Activated naive CD4-positive, alpha-beta T cell treated with anti-CD3 and anti-CD28 coated beads, Interleukin-2, amount 10 ng/mL, durations not matched to agents 7 days and 5 days (primary cell): ENCODE measurements around the gene NRL.
"Not testable (repeated sequence)": the region's sequence is repeated elsewhere in the genome, so short reads cannot be mapped to it uniquely, and the experiment has no call there.

ENCODE experiments used
- CTCF ChIA-PET: fragments of 350-600 bp; sonication (Branson Sonifier 250); formaldehyde crosslinking; loops from one replicate; lab custom pipeline; 2021; ENCODE audit warnings: antibody characterized with exemption; lab: Charles Lee
- DNase-seq: peaks from one replicate; pipeline ENCODE4 v3.0.0-alpha.2; 2020
- H3K27ac Mint-ChIP-seq: one replicate; pipeline ENCODE4 v1.8.0; 2021; ENCODE audit warnings: mild to moderate bottlenecking, moderate library complexity, mixed read lengths
- H3K27me3 Mint-ChIP-seq: one replicate; pipeline ENCODE4 v1.8.0; 2021; ENCODE audit warnings: mild to moderate bottlenecking, mixed read lengths
- H3K36me3 Mint-ChIP-seq: one replicate; pipeline ENCODE4 v1.8.0; 2021; ENCODE audit warnings: mixed read lengths
- H3K4me1 Mint-ChIP-seq: one replicate; pipeline ENCODE4 v1.8.0; 2021; ENCODE audit warnings: mixed read lengths
- H3K4me3 Mint-ChIP-seq: one replicate; pipeline ENCODE4 v1.8.0; 2021; ENCODE audit warnings: mild to moderate bottlenecking, moderate library complexity, mixed read lengths
- H3K9me3 Mint-ChIP-seq: one replicate; pipeline ENCODE4 v1.8.0; 2021; ENCODE audit warnings: mixed read lengths

Gene NRL

GRCh38 chr14:24110060-24110459 is 4.7 kb downstream of the NRL start:
- DNase-seq = no peak
- no peak overlapping the region for H3K4me3 Mint-ChIP-seq
- H3K9me3 Mint-ChIP-seq = no peaks in the 10 kb centered on the region
- CTCF ChIA-PET = interaction anchor here (0.6 to 9.2 kb wide), 11 partner anchors 17 to 321 kb away, joined by 3 to 187 read pairs (median 6); partner anchors contain the start of genes CIDEB, IRF9 and PCK2
- peaks cover 5% of the 10 kb centered on the region for H3K36me3 Mint-ChIP-seq
- no peak overlapping the region for H3K27ac Mint-ChIP-seq
- no peaks in the 10 kb centered on the region for H3K27me3 Mint-ChIP-seq
- peaks cover 37% of the 10 kb centered on the region for H3K4me1 Mint-ChIP-seq

- Mint-ChIP-seq H3K27ac (peak overlapping the region; percentile 97), H3K4me1 (peaks cover 37% of the 10 kb centered on the region), H3K4me3 (no peak overlapping the region), H3K9me3 (no peaks in the 10 kb centered on the region), H3K36me3 (peaks cover 17% of the 10 kb centered on the region), H3K27me3 (no peaks in the 10 kb centered on the region)
- CTCF ChIA-PET = interaction anchor here (0.6 to 9.2 kb wide), 31 partner anchors 11 to 477 kb away, joined by 3 to 187 read pairs (median 4); partner anchors contain the start of genes CARMIL3, CHMP4A, IRF9 and PCK2
- no peak for DNase-seq
Observed at GRCh38 chr14:24108336-24108874, 6.3 kb downstream of the NRL start.

- DNase-seq = no peak
- Mint-ChIP-seq H3K27me3 (no peaks in the 10 kb centered on the region), H3K27ac (no peak overlapping the region), H3K4me3 (no peak overlapping the region), H3K4me1 (peaks cover 35% of the 10 kb centered on the region), H3K36me3 (peaks cover 29% of the 10 kb centered on the region), H3K9me3 (no peaks in the 10 kb centered on the region)
- CTCF ChIA-PET = interaction anchor here (1.1 to 9.2 kb wide), 5 partner anchors 13 to 54 kb away, joined by 4 to 187 read pairs (median 41); partner anchors contain the start of genes IRF9 and PCK2
Observed at GRCh38 chr14:24106672-24107271, 8.0 kb downstream of the NRL start.

GRCh38 chr14:24105609-24106239 is 9.0 kb downstream of the NRL start:
- not testable (repeated sequence) for H3K27me3 Mint-ChIP-seq, DNase-seq, H3K27ac Mint-ChIP-seq, H3K4me3 Mint-ChIP-seq, H3K9me3 Mint-ChIP-seq
- CTCF ChIA-PET = interaction anchor here (0.9 to 9.2 kb wide), 5 partner anchors 9 to 68 kb away, joined by 3 to 187 read pairs (median 4); partner anchors contain the start of genes DCAF11, IRF9, NRL and PCK2
- peaks cover 34% of the 10 kb centered on the region for H3K36me3 Mint-ChIP-seq
- H3K4me1 Mint-ChIP-seq = peaks cover 34% of the 10 kb centered on the region

- CTCF ChIA-PET = interaction anchor here (9.2 kb wide), 1 partner anchor 10 kb away, joined by 187 read pairs; the partner anchor contains the start of gene PCK2
- peaks cover 50% of the 10 kb centered on the region for H3K36me3 Mint-ChIP-seq
Observed at GRCh38 chr14:24103451-24103850, 11.3 kb downstream of the NRL start.

GRCh38 chr14:24102357-24103048 is 12.2 kb downstream of the NRL start:
- CTCF ChIA-PET = interaction anchor here (1.3 to 9.2 kb wide), 3 partner anchors 9 to 44 kb away, joined by 6 to 187 read pairs (median 14); partner anchors contain the start of gene PCK2

More at GRCh38 chr14:24103451-24103850, 11.3 kb downstream of the NRL start:
- Mint-ChIP-seq H3K9me3 (no peaks in the 10 kb centered on the region), H3K27me3 (no peaks in the 10 kb centered on the region), H3K4me3 (no peak overlapping the region), H3K4me1 (peaks cover 19% of the 10 kb centered on the region), H3K27ac (no peak overlapping the region)
- no peak for DNase-seq

GRCh38 chr14:24100982-24101494 is 13.7 kb downstream of the NRL start:
- CTCF ChIA-PET = interaction anchor here (2.2 kb wide), 1 partner anchor 10 kb away, joined by 14 read pairs; no protein-coding TSS in a partner anchor
- Mint-ChIP-seq H3K27ac (peak overlapping the region; percentile 70), H3K4me1 (peaks cover 11% of the 10 kb centered on the region), H3K4me3 (no peak overlapping the region), H3K36me3 (peaks cover 61% of the 10 kb centered on the region), H3K27me3 (no peaks in the 10 kb centered on the region), H3K9me3 (no peaks in the 10 kb centered on the region)
- no peak for DNase-seq

More at GRCh38 chr14:24102357-24103048, 12.2 kb downstream of the NRL start:
- no peak for DNase-seq
- Mint-ChIP-seq H3K9me3 (no peaks in the 10 kb centered on the region), H3K36me3 (peaks cover 54% of the 10 kb centered on the region), H3K4me1 (peaks cover 12% of the 10 kb centered on the region), H3K27ac (no peak overlapping the region), H3K4me3 (no peak overlapping the region), H3K27me3 (no peaks in the 10 kb centered on the region)

- H3K9me3 Mint-ChIP-seq = no peaks in the 10 kb centered on the region
- peak overlapping the region; percentile 70 for H3K27ac Mint-ChIP-seq
- H3K36me3 Mint-ChIP-seq = peaks cover 65% of the 10 kb centered on the region
- H3K4me3 Mint-ChIP-seq = no peak overlapping the region
- no peak for DNase-seq
- no peaks in the 10 kb centered on the region for H3K27me3 Mint-ChIP-seq
- H3K4me1 Mint-ChIP-seq = peaks cover 13% of the 10 kb centered on the region
- CTCF ChIA-PET = interaction anchor here (2.2 kb wide), 1 partner anchor 9 kb away, joined by 14 read pairs; no protein-coding TSS in a partner anchor
Observed at GRCh38 chr14:24100197-24100981, 14.4 kb downstream of the NRL start.

GRCh38 chr14:24098927-24099813 is 15.6 kb downstream of the NRL start:
- CTCF ChIA-PET = interaction anchor here (11.8 kb wide), 1 partner anchor 8 kb away, joined by 187 read pairs; no protein-coding TSS in a partner anchor
- Mint-ChIP-seq H3K4me1 (peaks cover 16% of the 10 kb centered on the region), H3K27me3 (no peaks in the 10 kb centered on the region), H3K36me3 (peaks cover 60% of the 10 kb centered on the region), H3K4me3 (no peak overlapping the region), H3K27ac (peak overlapping the region; percentile 55), H3K9me3 (no peaks in the 10 kb centered on the region)
- no peak for DNase-seq

GRCh38 chr14:24098229-24098926 is 16.4 kb downstream of the NRL start:
- CTCF ChIA-PET = interaction anchor here (11.8 kb wide), 1 partner anchor 9 kb away, joined by 187 read pairs; no protein-coding TSS in a partner anchor
- Mint-ChIP-seq H3K27me3 (no peaks in the 10 kb centered on the region), H3K9me3 (no peaks in the 10 kb centered on the region), H3K4me3 (no peak overlapping the region), H3K4me1 (peaks cover 21% of the 10 kb centered on the region), H3K27ac (no peak overlapping the region), H3K36me3 (peaks cover 54% of the 10 kb centered on the region)
- DNase-seq = no peak

- H3K27ac Mint-ChIP-seq = peak overlapping the region; percentile 38
- H3K27me3 Mint-ChIP-seq = no peaks in the 10 kb centered on the region
- H3K4me3 Mint-ChIP-seq = peak overlapping the region; percentile 46
- CTCF ChIA-PET = interaction anchor here (11.8 kb wide), 1 partner anchor 11 kb away, joined by 187 read pairs; no protein-coding TSS in a partner anchor
- DNase-seq = no peak
- H3K4me1 Mint-ChIP-seq = peaks cover 32% of the 10 kb centered on the region
- H3K36me3 Mint-ChIP-seq = peaks cover 42% of the 10 kb centered on the region
- no peaks in the 10 kb centered on the region for H3K9me3 Mint-ChIP-seq
Observed at GRCh38 chr14:24096545-24097181, 18.1 kb downstream of the NRL start.
